Measurements from ENCODE around the gene GUCA1A.

The GUCA1A gene

GRCh38 chr6:42156638-42157037 is 16.5 kb upstream of the GUCA1A start:
- DNase-seq (ENCODE audit: low read depth), result no peak
- H3K4me3 ChIP-seq (ENCODE audit: low read depth, low read length), result no peak overlapping the region
- TF ChIP-seq CTCF (IDR thresholded peaks at IDR 0.05; ENCODE audit: low read depth, low read length), result no peak
- TF ChIP-seq POLR2A (IDR thresholded peaks at IDR 0.05; ENCODE audit: extremely low read depth, insufficient read length), result no peak
- no peak for TF ChIP-seq MYC (IDR thresholded peaks at IDR 0.05; ENCODE audit: low read depth, low read length)
- TF ChIP-seq MAX (IDR thresholded peaks at IDR 0.05; ENCODE audit: low read depth, low read length), result no peak

GRCh38 chr6:42158011-42158410 is 15.2 kb upstream of the GUCA1A start:
- TF ChIP-seq CTCF (IDR thresholded peaks at IDR 0.05; ENCODE audit: low read depth, low read length) (no peak), MAX (IDR thresholded peaks at IDR 0.05; ENCODE audit: low read depth, low read length) (no peak), POLR2A (IDR thresholded peaks at IDR 0.05; ENCODE audit: extremely low read depth, insufficient read length) (no peak), MYC (IDR thresholded peaks at IDR 0.05; ENCODE audit: low read depth, low read length) (no peak)
- H3K4me3 ChIP-seq (ENCODE audit: low read depth, low read length), result no peak overlapping the region
- no peak for DNase-seq (ENCODE audit: low read depth)

GRCh38 chr6:42158631-42159030 is 14.5 kb upstream of the GUCA1A start:
- TF ChIP-seq CTCF (IDR thresholded peaks at IDR 0.05; ENCODE audit: low read depth, low read length) (no peak), MYC (IDR thresholded peaks at IDR 0.05; ENCODE audit: low read depth, low read length) (no peak), MAX (IDR thresholded peaks at IDR 0.05; ENCODE audit: low read depth, low read length) (no peak), POLR2A (IDR thresholded peaks at IDR 0.05; ENCODE audit: extremely low read depth, insufficient read length) (no peak)
- H3K4me3 ChIP-seq (ENCODE audit: low read depth, low read length), result no peak overlapping the region
- no peak for DNase-seq (ENCODE audit: low read depth)

GRCh38 chr6:42159431-42160024 is 13.6 kb upstream of the GUCA1A start:
- TF ChIP-seq CTCF (IDR thresholded peaks at IDR 0.05; ENCODE audit: low read depth, low read length), result no peak
- TF ChIP-seq MAX (IDR thresholded peaks at IDR 0.05; ENCODE audit: low read depth, low read length), result no peak
- no peak for TF ChIP-seq POLR2A (IDR thresholded peaks at IDR 0.05; ENCODE audit: extremely low read depth, insufficient read length)
- no peak for TF ChIP-seq MYC (IDR thresholded peaks at IDR 0.05; ENCODE audit: low read depth, low read length)
- no peak for DNase-seq (ENCODE audit: low read depth)
- no peak overlapping the region for H3K4me3 ChIP-seq (ENCODE audit: low read depth, low read length)

GRCh38 chr6:42162384-42162783 is 10.8 kb upstream of the GUCA1A start:
- no peak overlapping the region for H3K4me3 ChIP-seq (ENCODE audit: low read depth, low read length)
- TF ChIP-seq POLR2A (IDR thresholded peaks at IDR 0.05; ENCODE audit: extremely low read depth, insufficient read length), result no peak
- TF ChIP-seq MAX (IDR thresholded peaks at IDR 0.05; ENCODE audit: low read depth, low read length), result no peak
- no peak for TF ChIP-seq MYC (IDR thresholded peaks at IDR 0.05; ENCODE audit: low read depth, low read length)
- TF ChIP-seq CTCF (IDR thresholded peaks at IDR 0.05; ENCODE audit: low read depth, low read length), result no peak
- DNase-seq (ENCODE audit: low read depth), result no peak
